ENCODE data around the gene TAF1B. TPM values are rescaled to one million over a fixed set of nuclear protein-coding genes. Genes with fewer than 3 reads are reported as not detected.
A peak's percentile ranks its signal among the peaks of the same experiment; 100 is the strongest.

TAF1B gene
- total and polyA plus RNA-seq, 10 of the 15 experiments (the other 5 are each of a cell fraction or from before 2014, with no cell fraction given): 8.1 to 18.3 (median 12.4) TPM

GRCh38 chr2:9952286-9952737, 109.0 kb downstream of the TAF1B start:
- no peaks in the 10 kb centered on the region for H3K36me3 ChIP-seq (ENCODE audit: control insufficient read depth in 2 of 2, insufficient read depth in 2 of 2, low read length in 1 of 2)
- H3K9ac ChIP-seq (ENCODE audit: control insufficient read depth, insufficient read depth, low read length): peak overlapping the region; percentile 8; the same call in 1 of the 2 replicates
- no peaks in the 10 kb centered on the region for H3K79me2 ChIP-seq (ENCODE audit: control insufficient read depth, insufficient read depth, low read length)
- WGBS (ENCODE audit: insufficient coverage, insufficient replicate concordance, low lambda C conversion rate, missing lambda C conversion rate): 34% methylated on average over 15 of the region's 15 CpGs
- no TSS peak for BruUV-seq (replicated peaks)
- peak overlapping the region; percentile 73 for H3K4me3 ChIP-seq
- SMC1A ChIA-PET (ENCODE audit: uncharacterized antibody, unreplicated experiment): interaction anchor here (0.6 to 1.4 kb wide), 2 partner anchors 12 to 75 kb away, joined by 3 to 5 read pairs; no protein-coding TSS in a partner anchor
- FAIRE-seq: no peak
- H3K4me1 ChIP-seq (ENCODE audit: control insufficient read depth, insufficient read depth, low read length): no peaks in the 10 kb centered on the region
- H3K27ac ChIP-seq (ENCODE audit: control insufficient read depth, insufficient read depth): no peak overlapping the region
- RAD21 ChIA-PET (ENCODE audit: unreplicated experiment): no interaction called here
- DNase-seq (ENCODE audit: low read depth, low spot score): no peak
- CTCF ChIA-PET: interaction anchor here (0.9 kb wide), 1 partner anchor 153 kb away, joined by 3 read pairs; no protein-coding TSS in a partner anchor
- peak overlapping the region; percentile 90 for H3K4me2 ChIP-seq (ENCODE audit: control insufficient read depth, insufficient read depth)
- POLR2A ChIA-PET: no interaction called here
- no peak for ATAC-seq
- H3K9me3 ChIP-seq (replicated peaks; ENCODE audit: control insufficient read depth, insufficient read depth, low read length): no peaks in the 10 kb centered on the region
- no peaks in the 10 kb centered on the region for H4K20me1 ChIP-seq (ENCODE audit: control insufficient read depth, insufficient read depth)
- peaks cover 0 to 11% of the 10 kb centered on the region in 2 experiments; a peak in 1 of 4 replicates for H3K27me3 ChIP-seq (replicated peaks in 1 of 2; ENCODE audit: control insufficient read depth in 2 of 2, insufficient read depth in 2 of 2, low read length in 1 of 2)
- intact Hi-C loops (cut with micrococcal nuclease; ENCODE audit: unreplicated experiment) (no loop called here), in situ Hi-C loops (cut with MboI) (no loop called here)
- H2AFZ ChIP-seq (ENCODE audit: control insufficient read depth, low read depth, low read length): peak overlapping the region; percentile 83
- TF ChIP-seq TAF1 (IDR thresholded peaks at IDR 0.05; ENCODE audit: borderline replicate concordance, low read depth, low read length) (no peak), KDM1A (IDR thresholded peaks at IDR 0.05; ENCODE audit: borderline replicate concordance) (no peak), ZNF24 (IDR thresholded peaks at IDR 0.05) (no peak)

GRCh38 chr2:9952856-9953503, 109.7 kb downstream of the TAF1B start:
- no peak overlapping the region for H3K4me2 ChIP-seq (ENCODE audit: control insufficient read depth, insufficient read depth)
- H3K4me1 ChIP-seq (ENCODE audit: control insufficient read depth, insufficient read depth, low read length): no peaks in the 10 kb centered on the region
- no peaks in the 10 kb centered on the region for H4K20me1 ChIP-seq (ENCODE audit: control insufficient read depth, insufficient read depth)
- H3K27ac ChIP-seq (ENCODE audit: control insufficient read depth, insufficient read depth): no peak overlapping the region
- H3K27me3 ChIP-seq (replicated peaks in 1 of 2; ENCODE audit: control insufficient read depth in 2 of 2, insufficient read depth in 2 of 2, low read length in 1 of 2): peaks cover 0 to 11% of the 10 kb centered on the region in 2 experiments; a peak in 1 of 4 replicates
- H3K9me3 ChIP-seq (replicated peaks; ENCODE audit: control insufficient read depth, insufficient read depth, low read length): no peaks in the 10 kb centered on the region
- DNase-seq (ENCODE audit: low read depth, low spot score): no peak
- WGBS (ENCODE audit: insufficient coverage, insufficient replicate concordance, low lambda C conversion rate, missing lambda C conversion rate): 65% methylated on average over 8 of the region's 8 CpGs
- ChIA-PET SMC1A (ENCODE audit: uncharacterized antibody, unreplicated experiment) (interaction anchor here (0.6 to 1.4 kb wide), 2 partner anchors 11 to 75 kb away, joined by 3 to 5 read pairs; no protein-coding TSS in a partner anchor), RAD21 (ENCODE audit: unreplicated experiment) (no interaction called here), POLR2A (no interaction called here), CTCF (interaction anchor here (0.9 kb wide), 1 partner anchor 154 kb away, joined by 3 read pairs; no protein-coding TSS in a partner anchor)
- H2AFZ ChIP-seq (ENCODE audit: control insufficient read depth, low read depth, low read length): no peak overlapping the region
- H3K9ac ChIP-seq (ENCODE audit: control insufficient read depth, insufficient read depth, low read length): no peak overlapping the region
- no peaks in the 10 kb centered on the region for H3K36me3 ChIP-seq (ENCODE audit: control insufficient read depth in 2 of 2, insufficient read depth in 2 of 2, low read length in 1 of 2)
- no peak overlapping the region for H3K4me3 ChIP-seq
- no TSS peak for BruUV-seq (replicated peaks)
- intact Hi-C loops (cut with micrococcal nuclease; ENCODE audit: unreplicated experiment): no loop called here
- in situ Hi-C loops (cut with MboI): no loop called here
- FAIRE-seq: no peak
- H3K79me2 ChIP-seq (ENCODE audit: control insufficient read depth, insufficient read depth, low read length): no peaks in the 10 kb centered on the region
- no peak for ATAC-seq
- no peak for TF ChIP-seq USF2 (IDR thresholded peaks at IDR 0.05; ENCODE audit: borderline replicate concordance, low read depth, low read length)
- TF ChIP-seq IRF5 (IDR thresholded peaks at IDR 0.05; ENCODE audit: borderline replicate concordance): no peak
- no peak for TF ChIP-seq ZBTB33 (IDR thresholded peaks at IDR 0.05)
- no peak for TF ChIP-seq NRF1 (conservative IDR thresholded peaks at IDR 0.05; ENCODE audit: low read depth, low read length)
- TF ChIP-seq ZBTB4 (CRISPR knock-in tag; IDR thresholded peaks at IDR 0.05): no peak

All from GM12878 (cell line).